ENCODE results near the gene BABAM1. TPM values are rescaled to one million over a fixed set of nuclear protein-coding genes. Genes with fewer than 3 reads are reported as not detected.

Gene BABAM1
- total RNA-seq, 1 donor from 2014 or later: 79.1 TPM

- Mint-ChIP-seq H3K27me3 (ENCODE audit: low read depth) (peaks cover 7% of the 10 kb centered on the region), H3K4me1 (peaks cover 33% of the 10 kb centered on the region), H3K27ac (ENCODE audit: unreplicated experiment) (no peak overlapping the region), H3K36me3 (ENCODE audit: low read depth) (no peaks in the 10 kb centered on the region), H3K4me3 (no peak overlapping the region), H3K9me3 (no peaks in the 10 kb centered on the region)
- no peak for TF ChIP-seq CTCF (conservative IDR thresholded peaks at IDR 0.05)
- no peak for DNase-seq (ENCODE audit: low read depth, low spot score)
Measured at GRCh38 chr19:17249887-17250548, 17.2 kb upstream of the BABAM1 start.

DNA sequence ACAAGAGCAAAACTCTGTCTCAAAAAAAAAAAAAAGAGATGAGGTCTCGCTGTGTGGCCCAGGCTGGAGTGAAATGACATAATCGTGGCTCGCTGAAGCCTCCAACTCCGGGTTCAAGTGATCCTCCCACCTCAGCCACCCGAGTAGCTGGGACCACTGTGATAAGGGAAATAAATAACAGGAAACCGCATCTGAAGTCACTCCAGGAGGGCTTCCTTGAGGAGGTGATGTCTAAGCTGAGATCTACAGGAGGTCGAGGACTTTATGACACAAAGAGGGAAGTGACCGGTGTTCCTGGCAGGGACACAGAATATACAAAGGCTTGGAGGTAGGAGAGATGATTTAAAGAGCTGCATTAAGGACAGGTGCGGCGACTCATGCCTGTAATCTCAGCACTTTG, 12.6 kb upstream of the BABAM1 start:
- H3K9me3 Mint-ChIP-seq: no peaks in the 10 kb centered on the region
- no peak overlapping the region for H3K27ac Mint-ChIP-seq (ENCODE audit: unreplicated experiment)
- no peaks in the 10 kb centered on the region for H3K36me3 Mint-ChIP-seq (ENCODE audit: low read depth)
- H3K4me1 Mint-ChIP-seq: no peaks in the 10 kb centered on the region
- H3K4me3 Mint-ChIP-seq: no peak overlapping the region
- H3K27me3 Mint-ChIP-seq (ENCODE audit: low read depth): no peaks in the 10 kb centered on the region
- no peak for DNase-seq (ENCODE audit: low read depth, low spot score)
- no peak for TF ChIP-seq CTCF (conservative IDR thresholded peaks at IDR 0.05)

GRCh38 chr19:17255150-17255621, 12.1 kb upstream of the BABAM1 start:
- H3K4me1 Mint-ChIP-seq: no peaks in the 10 kb centered on the region
- DNase-seq (ENCODE audit: low read depth, low spot score): no peak
- H3K36me3 Mint-ChIP-seq (ENCODE audit: low read depth): no peaks in the 10 kb centered on the region
- no peak overlapping the region for H3K4me3 Mint-ChIP-seq
- no peaks in the 10 kb centered on the region for H3K27me3 Mint-ChIP-seq (ENCODE audit: low read depth)
- TF ChIP-seq CTCF (conservative IDR thresholded peaks at IDR 0.05): no peak
- no peak overlapping the region for H3K27ac Mint-ChIP-seq (ENCODE audit: unreplicated experiment)
- no peaks in the 10 kb centered on the region for H3K9me3 Mint-ChIP-seq

- Mint-ChIP-seq H3K36me3 (ENCODE audit: low read depth) (no peaks in the 10 kb centered on the region), H3K4me3 (no peak overlapping the region), H3K27me3 (ENCODE audit: low read depth) (peaks cover 2% of the 10 kb centered on the region), H3K9me3 (no peaks in the 10 kb centered on the region), H3K27ac (ENCODE audit: unreplicated experiment) (no peak overlapping the region), H3K4me1 (peaks cover 6% of the 10 kb centered on the region)
- TF ChIP-seq CTCF (conservative IDR thresholded peaks at IDR 0.05): no peak
- no peak for DNase-seq (ENCODE audit: low read depth, low spot score)
Measured at GRCh38 chr19:17256130-17256529, 11.1 kb upstream of the BABAM1 start.

- no peaks in the 10 kb centered on the region for H3K36me3 Mint-ChIP-seq (ENCODE audit: low read depth)
- H3K27ac Mint-ChIP-seq (ENCODE audit: unreplicated experiment): no peak overlapping the region
- H3K4me1 Mint-ChIP-seq: peaks cover 6% of the 10 kb centered on the region
- DNase-seq (ENCODE audit: low read depth, low spot score): no peak
- no peaks in the 10 kb centered on the region for H3K9me3 Mint-ChIP-seq
- H3K27me3 Mint-ChIP-seq (ENCODE audit: low read depth): peaks cover 2% of the 10 kb centered on the region
- no peak for TF ChIP-seq CTCF (conservative IDR thresholded peaks at IDR 0.05)
- no peak overlapping the region for H3K4me3 Mint-ChIP-seq
Measured at GRCh38 chr19:17259118-17259780, 8.0 kb upstream of the BABAM1 start.

Data from neural crest cell (in vitro differentiated cells).